Endothelial cell of umbilical vein (primary cell): ENCODE results near the gene MTCH1.

Experiments
- CTCF ChIP-seq, 2 donors: IDR thresholded peaks; 1 replicate in 1 of 2; 2 replicates in 1 of 2; pipeline ENCODE4 v1.5.1; 2011; ENCODE audit warnings: low read length in 2 of 2, mild to moderate bottlenecking in 2 of 2, moderate library complexity in 2 of 2, control low read depth in 1 of 2, inconsistent platforms in 1 of 2, low read depth in 1 of 2; ENCODE audit not compliant: insufficient read depth in 1 of 2; ENCODE audit errors: extremely low read depth in 1 of 2
- POLR2A ChIP-seq: IDR thresholded peaks from 2 replicates; pipeline ENCODE4 v1.6.1; 2012; ENCODE audit warnings: low read depth, mild to moderate bottlenecking, control low read depth, low read length
- POLR2AphosphoS5 ChIP-seq: IDR thresholded peaks from 2 replicates; pipeline ENCODE4 v1.6.1; 2012; ENCODE audit warnings: low read depth, mild to moderate bottlenecking, control low read depth, low read length, moderate library complexity; ENCODE audit not compliant: insufficient read depth

GRCh38 chr6:36973190-36973589 lies 12.8 kb downstream of the MTCH1 start:
- no peak for TF ChIP-seq POLR2AphosphoS5
- no peak for TF ChIP-seq POLR2A
- no peak for TF ChIP-seq CTCF (IDR thresholded peaks at IDR 0.05; ENCODE audit: extremely low read depth in 1 of 2, insufficient read depth in 1 of 2, low read depth in 1 of 2, low read length in 2 of 2)
